ENCODE data around the gene SYNM.

The SYNM gene

DNA sequence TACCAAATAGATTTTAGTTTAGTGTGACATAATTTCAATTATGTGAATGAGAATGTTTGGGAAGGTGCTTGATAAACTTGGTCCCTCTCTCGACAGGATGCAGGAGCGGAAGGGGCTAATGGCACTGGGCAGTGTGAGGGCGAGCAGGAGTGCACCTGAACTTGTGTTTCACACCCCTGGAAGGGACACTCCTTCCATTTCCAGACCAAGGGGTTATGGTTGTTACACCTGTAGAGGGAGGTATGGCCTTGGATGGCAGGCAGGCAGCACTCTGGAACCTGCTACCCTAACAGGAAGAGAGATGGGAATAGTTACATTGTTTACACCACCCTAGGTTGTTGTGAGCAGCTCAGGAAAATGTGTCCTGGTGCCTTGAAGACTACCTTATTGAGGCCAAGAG, 22.1 kb downstream of the SYNM start:
- H3K27ac ChIP-seq: no peak overlapping the region
- TF ChIP-seq ZFX (IDR thresholded peaks at IDR 0.05): no peak
- TF ChIP-seq, protein P1, sequence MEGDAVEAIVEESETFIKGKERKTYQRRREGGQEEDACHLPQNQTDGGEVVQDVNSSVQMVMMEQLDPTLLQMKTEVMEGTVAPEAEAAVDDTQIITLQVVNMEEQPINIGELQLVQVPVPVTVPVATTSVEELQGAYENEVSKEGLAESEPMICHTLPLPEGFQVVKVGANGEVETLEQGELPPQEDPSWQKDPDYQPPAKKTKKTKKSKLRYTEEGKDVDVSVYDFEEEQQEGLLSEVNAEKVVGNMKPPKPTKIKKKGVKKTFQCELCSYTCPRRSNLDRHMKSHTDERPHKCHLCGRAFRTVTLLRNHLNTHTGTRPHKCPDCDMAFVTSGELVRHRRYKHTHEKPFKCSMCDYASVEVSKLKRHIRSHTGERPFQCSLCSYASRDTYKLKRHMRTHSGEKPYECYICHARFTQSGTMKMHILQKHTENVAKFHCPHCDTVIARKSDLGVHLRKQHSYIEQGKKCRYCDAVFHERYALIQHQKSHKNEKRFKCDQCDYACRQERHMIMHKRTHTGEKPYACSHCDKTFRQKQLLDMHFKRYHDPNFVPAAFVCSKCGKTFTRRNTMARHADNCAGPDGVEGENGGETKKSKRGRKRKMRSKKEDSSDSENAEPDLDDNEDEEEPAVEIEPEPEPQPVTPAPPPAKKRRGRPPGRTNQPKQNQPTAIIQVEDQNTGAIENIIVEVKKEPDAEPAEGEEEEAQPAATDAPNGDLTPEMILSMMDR (conservative IDR thresholded peaks at IDR 0.05): no peak

GRCh38 chr15:99127773-99128172, 22.9 kb downstream of the SYNM start:
- no peak overlapping the region for H3K27ac ChIP-seq
- TF ChIP-seq ZFX (IDR thresholded peaks at IDR 0.05): no peak
- TF ChIP-seq, protein P1 (conservative IDR thresholded peaks at IDR 0.05): no peak

- no peak overlapping the region for H3K27ac ChIP-seq
- no peak for TF ChIP-seq ZFX (IDR thresholded peaks at IDR 0.05)
- TF ChIP-seq, protein P1 (conservative IDR thresholded peaks at IDR 0.05): no peak
These were observed 23.5 kb downstream of the SYNM start for GRCh38 chr15:99128411-99128810.

DNA sequence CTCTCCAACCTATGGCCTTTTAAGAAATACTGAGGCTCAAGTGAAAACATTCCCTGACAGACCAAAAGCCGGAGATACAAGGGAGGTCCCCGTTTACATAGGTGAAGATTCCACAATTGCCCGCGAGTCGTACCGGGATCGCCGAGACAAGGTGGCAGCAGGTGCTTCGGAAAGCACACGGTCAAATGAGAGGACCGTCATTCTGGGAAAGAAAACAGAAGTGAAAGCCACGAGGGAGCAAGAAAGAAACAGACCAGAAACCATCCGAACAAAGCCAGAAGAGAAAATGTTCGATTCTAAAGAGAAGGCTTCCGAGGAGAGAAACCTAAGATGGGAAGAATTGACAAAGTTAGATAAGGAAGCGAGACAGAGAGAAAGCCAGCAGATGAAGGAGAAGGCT, 24.8 kb downstream of the SYNM start:
- no peak overlapping the region for H3K27ac ChIP-seq
- TF ChIP-seq, protein P1 (conservative IDR thresholded peaks at IDR 0.05): no peak
- TF ChIP-seq ZFX (IDR thresholded peaks at IDR 0.05): no peak

- no peak overlapping the region for H3K27ac ChIP-seq
- TF ChIP-seq, protein P1 (conservative IDR thresholded peaks at IDR 0.05): no peak
- TF ChIP-seq ZFX (IDR thresholded peaks at IDR 0.05): no peak
These were observed 25.4 kb downstream of the SYNM start for GRCh38 chr15:99130314-99130713.

- no peak for TF ChIP-seq ZFX (IDR thresholded peaks at IDR 0.05)
- TF ChIP-seq, protein P1 (conservative IDR thresholded peaks at IDR 0.05): no peak
- H3K27ac ChIP-seq: no peak overlapping the region
These were observed 26.0 kb downstream of the SYNM start for GRCh38 chr15:99130765-99131440.

DNA sequence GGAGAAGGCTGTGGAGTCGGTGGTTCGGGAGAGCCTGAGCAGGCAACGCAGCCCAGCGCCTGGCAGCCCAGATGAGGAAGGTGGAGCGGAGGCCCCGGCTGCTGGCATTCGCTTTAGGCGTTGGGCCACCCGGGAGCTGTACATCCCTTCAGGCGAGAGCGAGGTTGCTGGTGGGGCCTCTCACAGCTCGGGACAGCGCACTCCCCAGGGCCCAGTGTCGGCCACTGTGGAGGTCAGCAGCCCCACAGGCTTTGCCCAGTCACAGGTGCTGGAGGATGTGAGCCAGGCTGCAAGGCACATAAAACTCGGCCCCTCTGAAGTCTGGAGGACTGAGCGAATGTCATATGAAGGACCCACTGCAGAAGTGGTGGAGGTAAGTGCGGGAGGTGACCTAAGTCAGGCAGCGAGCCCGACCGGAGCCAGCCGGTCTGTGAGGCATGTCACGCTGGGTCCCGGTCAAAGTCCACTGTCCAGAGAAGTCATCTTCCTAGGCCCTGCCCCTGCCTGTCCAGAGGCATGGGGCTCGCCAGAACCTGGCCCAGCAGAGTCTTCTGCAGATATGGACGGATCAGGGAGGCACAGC, 26.7 kb downstream of the SYNM start:
- TF ChIP-seq ZFX (IDR thresholded peaks at IDR 0.05): no peak
- TF ChIP-seq, protein P1 (conservative IDR thresholded peaks at IDR 0.05): no peak
- H3K27ac ChIP-seq: no peak overlapping the region
